HG03558 (cell line): ENCODE measurements around the gene OAF.
"Not testable (repeated sequence)": the region's sequence is repeated elsewhere in the genome, so short reads cannot be mapped to it uniquely, and the experiment has no call there.

Source experiments
- ATAC-seq: cut with Tn5 transposase; IDR thresholded peaks from one replicate; pipeline ENCODE4 v1.9.1; 2021; ENCODE audit warnings: moderate number of reproducible peaks; ENCODE audit not compliant: unreplicated experiment; ENCODE audit errors: extremely low read depth

Gene OAF

GRCh38 chr11:120259241-120259640 is 48.4 kb downstream of the OAF start:
- ATAC-seq: no peak

GRCh38 chr11:120259988-120260565 is 49.2 kb downstream of the OAF start:
- no peak for ATAC-seq

GRCh38 chr11:120260616-120261015 is 49.8 kb downstream of the OAF start:
- no peak for ATAC-seq

GRCh38 chr11:120261321-120261720 is 50.5 kb downstream of the OAF start:
- no peak for ATAC-seq

- ATAC-seq: no peak
Measured at GRCh38 chr11:120261931-120262330, 51.1 kb downstream of the OAF start.

GRCh38 chr11:120267319-120267718 is 56.5 kb downstream of the OAF start:
- ATAC-seq: no peak

GRCh38 chr11:120268686-120269085 is 57.9 kb downstream of the OAF start:
- no peak for ATAC-seq

- no peak for ATAC-seq
Measured at GRCh38 chr11:120270386-120270785, 59.6 kb downstream of the OAF start.

GRCh38 chr11:120271672-120272071 is 60.8 kb downstream of the OAF start:
- ATAC-seq: no peak

- no peak for ATAC-seq
Measured at GRCh38 chr11:120272303-120272702, 61.5 kb downstream of the OAF start.

GRCh38 chr11:120273432-120273831 is 62.6 kb downstream of the OAF start:
- ATAC-seq: no peak

- ATAC-seq: not testable (repeated sequence)
Measured at GRCh38 chr11:120273956-120274355, 63.1 kb downstream of the OAF start.

- ATAC-seq: no peak
Measured at GRCh38 chr11:120279502-120279901, 68.7 kb downstream of the OAF start.
